ENCODE results near the gene KIAA0825.
A peak's percentile ranks its signal among the peaks of the same experiment; 100 is the strongest.
"Not testable (repeated sequence)": the region's sequence is repeated elsewhere in the genome, so short reads cannot be mapped to it uniquely, and the experiment has no call there.

The KIAA0825 gene

GRCh38 chr5:94161801-94162200 lies 456.6 kb downstream of the KIAA0825 start:
- no peak for TF ChIP-seq CTCF (conservative IDR thresholded peaks at IDR 0.05; ENCODE audit: low read depth, low read length)
- H3K4me3 ChIP-seq (ENCODE audit: low read length): no peak overlapping the region
- DNase-seq (ENCODE audit: low read depth): no peak

DNA sequence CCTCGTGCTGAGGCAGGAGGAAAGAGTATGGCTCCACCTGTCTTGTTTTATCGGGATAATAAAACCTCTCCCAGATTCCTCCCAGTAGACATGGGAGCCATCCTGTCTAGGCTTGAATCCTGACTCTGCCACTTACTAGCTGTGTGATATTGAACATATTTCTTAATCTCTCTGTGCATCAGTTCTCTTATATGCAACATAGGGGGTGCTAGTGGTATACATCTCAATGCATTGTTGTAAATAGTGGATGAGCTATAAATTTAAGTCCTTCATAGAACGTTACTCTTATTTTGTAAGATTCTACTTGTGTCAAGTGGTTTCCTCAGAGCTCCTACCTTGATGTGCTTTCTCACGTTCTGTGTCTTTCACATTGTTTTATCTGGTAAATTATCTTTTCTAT lies 459.3 kb downstream of the KIAA0825 start:
- TF ChIP-seq CTCF (conservative IDR thresholded peaks at IDR 0.05; ENCODE audit: low read depth, low read length): peak; percentile 4
- no peak for DNase-seq (ENCODE audit: low read depth)
- H3K4me3 ChIP-seq (ENCODE audit: low read length): no peak overlapping the region

- no peak for DNase-seq (ENCODE audit: low read depth)
- TF ChIP-seq CTCF (conservative IDR thresholded peaks at IDR 0.05; ENCODE audit: low read depth, low read length): no peak
- no peak overlapping the region for H3K4me3 ChIP-seq (ENCODE audit: low read length)
Observed at GRCh38 chr5:94157704-94158539, 460.5 kb downstream of the KIAA0825 start.

- TF ChIP-seq CTCF (conservative IDR thresholded peaks at IDR 0.05; ENCODE audit: low read depth, low read length): no peak
- no peak for DNase-seq (ENCODE audit: low read depth)
- no peak overlapping the region for H3K4me3 ChIP-seq (ENCODE audit: low read length)
Observed at GRCh38 chr5:94154672-94155071, 463.7 kb downstream of the KIAA0825 start.

- TF ChIP-seq CTCF (conservative IDR thresholded peaks at IDR 0.05; ENCODE audit: low read depth, low read length): no peak
- no peak for DNase-seq (ENCODE audit: low read depth)
- no peak overlapping the region for H3K4me3 ChIP-seq (ENCODE audit: low read length)
Observed at GRCh38 chr5:94153736-94154450, 464.5 kb downstream of the KIAA0825 start.

DNA sequence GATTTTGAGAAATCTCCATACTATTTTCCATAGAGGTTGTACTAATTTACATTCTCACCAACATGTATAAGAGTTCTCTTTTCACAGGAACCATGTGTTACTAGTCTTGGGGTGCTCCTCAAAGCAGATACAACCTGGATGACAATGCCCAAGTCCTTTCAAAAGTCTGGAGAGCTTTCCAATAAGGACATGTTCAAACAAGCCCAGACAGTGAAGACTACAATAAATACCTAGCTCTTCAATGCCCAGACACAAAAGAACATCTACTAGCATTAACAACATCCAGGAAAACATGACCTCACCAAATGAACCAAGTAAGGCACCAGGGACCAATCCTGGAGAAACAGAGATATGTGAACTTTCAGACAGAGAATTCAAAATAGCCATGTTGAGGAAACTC lies 474.8 kb downstream of the KIAA0825 start:
- H3K4me3 ChIP-seq (ENCODE audit: low read length); DNase-seq (ENCODE audit: low read depth): not testable (repeated sequence)

DNA sequence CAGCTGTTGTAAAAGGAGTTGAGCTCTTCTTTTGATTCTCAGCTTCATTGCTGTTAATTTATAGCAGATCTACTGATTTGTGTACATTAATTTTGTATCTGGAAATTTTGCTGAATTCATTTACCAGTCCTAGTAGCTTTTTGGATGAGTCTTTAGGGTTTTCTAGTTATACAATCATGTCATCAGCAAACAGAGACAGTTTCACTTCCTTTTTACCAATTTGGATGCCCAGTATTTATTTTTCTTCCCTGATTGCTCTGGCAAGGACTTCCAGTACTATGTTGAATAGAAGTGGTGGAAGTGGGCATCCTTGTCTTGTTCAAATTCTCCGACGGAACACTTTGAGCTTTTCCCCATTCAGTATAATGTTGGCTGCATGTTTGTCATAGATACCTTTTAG lies 478.1 kb downstream of the KIAA0825 start:
- no peak for DNase-seq (ENCODE audit: low read depth)
- no peak overlapping the region for H3K4me3 ChIP-seq (ENCODE audit: low read length)
- no peak for TF ChIP-seq CTCF (conservative IDR thresholded peaks at IDR 0.05; ENCODE audit: low read depth, low read length)

Measured in retinal pigment epithelial cell (primary cell).